ENCODE measurements around the gene PHF8.

PHF8 gene

DNA sequence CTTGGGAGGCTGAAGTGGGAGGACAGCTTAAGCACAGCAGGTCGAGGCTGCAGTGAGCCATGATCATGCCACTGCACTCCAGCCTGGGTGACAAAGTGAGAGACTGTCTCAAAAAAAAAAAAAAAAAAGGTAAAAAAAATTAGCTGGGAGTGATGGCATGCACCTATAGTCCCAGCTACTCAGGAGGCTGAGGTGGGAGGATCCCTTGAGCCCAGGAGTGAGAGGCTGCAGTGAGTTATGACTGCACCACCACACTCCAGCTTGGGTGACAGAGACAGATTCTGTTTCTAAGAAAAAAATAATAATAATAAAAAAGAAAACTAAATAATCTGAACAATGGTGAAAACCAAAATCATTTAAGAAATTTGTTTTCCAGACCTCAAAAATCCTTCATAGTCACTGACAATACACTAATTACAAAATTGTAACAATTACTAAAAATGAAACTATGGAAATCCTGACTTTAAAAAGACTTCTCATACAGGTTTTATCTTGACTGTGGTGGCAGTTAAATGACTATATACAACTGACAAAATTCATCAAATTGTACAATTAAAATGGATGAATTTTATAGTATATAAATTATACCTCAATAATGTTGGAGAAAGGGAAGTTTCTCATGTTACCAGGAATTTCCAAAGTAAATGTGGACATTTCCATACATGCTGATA lies 31.3 kb downstream of the PHF8 start:
- DNase-seq, result no peak

DNA sequence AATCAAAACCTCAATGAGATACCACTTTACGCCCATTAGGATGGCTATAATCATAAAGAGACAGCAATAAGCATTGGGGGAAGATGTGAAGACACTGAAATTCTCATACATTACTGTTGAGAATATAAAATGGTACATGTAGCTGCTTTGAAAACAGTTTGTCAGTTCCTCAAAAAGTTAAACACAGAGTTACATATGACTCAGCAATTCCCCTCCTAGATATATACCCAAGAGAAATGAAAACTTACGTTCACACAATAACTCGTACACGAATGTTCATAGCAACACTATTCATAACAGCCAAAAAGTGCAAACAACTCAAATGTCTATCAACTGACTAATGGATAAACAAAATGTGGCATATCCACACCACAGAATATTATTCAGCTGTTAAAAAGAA lies 36.6 kb downstream of the PHF8 start:
- DNase-seq, result no peak

DNA sequence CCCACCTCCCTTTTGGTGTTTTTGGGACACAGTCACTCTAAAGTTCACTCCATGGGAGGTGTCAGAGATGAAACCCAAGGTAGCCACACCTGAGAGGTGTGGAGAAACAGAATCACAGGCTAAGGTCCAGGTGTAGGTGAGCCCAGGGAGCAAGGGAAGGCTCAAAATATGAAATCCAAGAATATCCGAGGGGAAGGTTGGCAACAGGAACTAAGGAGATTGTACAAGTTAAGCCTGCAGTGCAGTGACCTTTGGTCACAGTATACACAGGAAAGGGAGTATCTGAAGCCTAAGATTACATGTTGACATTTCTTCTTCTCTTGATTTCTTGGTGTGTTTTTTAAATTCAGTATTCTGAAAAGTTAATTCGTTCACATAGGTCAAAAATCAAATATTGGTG lies 46.5 kb downstream of the PHF8 start:
- no peak for DNase-seq

DNA sequence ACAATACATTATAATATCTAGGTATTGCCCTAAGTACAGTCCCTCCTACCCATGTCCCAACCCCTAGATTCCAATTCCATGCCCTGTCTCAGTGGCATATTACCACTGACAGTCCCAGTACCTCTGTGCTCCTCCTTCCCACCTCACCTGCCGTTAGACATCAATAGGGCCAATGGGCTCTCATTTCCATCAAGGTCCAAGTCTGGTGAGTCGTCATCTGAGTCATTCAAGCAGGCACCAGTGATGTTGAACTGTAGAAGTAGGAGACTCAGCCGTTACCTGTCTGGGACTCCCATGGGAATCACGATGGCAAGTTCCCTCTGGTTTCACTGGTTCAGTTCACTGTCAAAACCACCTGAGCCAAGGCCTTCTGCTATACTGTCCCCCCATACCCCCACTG lies 51.7 kb downstream of the PHF8 start:
- no peak for DNase-seq

DNA sequence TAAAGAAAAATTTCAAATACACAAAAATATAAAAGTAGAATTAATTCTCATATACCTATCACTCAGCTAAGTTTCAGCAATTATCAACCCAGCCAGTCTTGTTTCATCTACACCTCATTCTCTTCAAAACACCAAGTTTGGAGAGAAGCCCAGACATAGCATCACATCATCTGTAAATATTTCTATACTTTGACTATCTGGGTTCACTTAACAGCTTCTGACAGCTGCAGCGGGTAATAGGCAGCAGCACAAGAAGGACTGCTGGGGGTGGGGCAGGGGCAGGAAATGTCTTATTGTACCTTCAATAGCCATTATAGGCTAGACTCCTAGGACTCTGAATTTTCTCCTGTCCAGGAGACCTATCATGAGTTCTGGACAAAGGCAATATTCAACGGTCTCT lies 54.1 kb downstream of the PHF8 start:
- no peak for DNase-seq

DNA sequence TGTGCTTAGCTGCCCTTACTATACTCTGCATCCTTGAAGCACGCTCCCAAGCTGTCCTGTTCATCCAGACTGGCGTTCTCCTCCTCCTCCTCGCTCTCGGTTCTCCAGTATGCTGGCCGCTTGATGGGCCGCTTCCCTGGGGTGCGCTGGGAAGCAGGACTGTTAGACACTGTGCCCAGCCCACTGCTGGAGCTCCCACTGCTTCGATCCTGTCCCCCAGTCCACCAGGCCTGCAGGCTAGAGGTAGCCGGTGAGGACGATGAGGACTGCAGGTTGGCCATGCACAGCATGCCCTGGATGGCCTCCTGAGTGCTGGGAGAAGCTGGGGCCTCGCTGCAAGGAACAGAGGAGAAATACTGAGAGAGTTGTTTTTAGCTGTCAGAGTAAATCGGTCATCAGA lies 59.4 kb downstream of the PHF8 start:
- no peak for DNase-seq

DNA sequence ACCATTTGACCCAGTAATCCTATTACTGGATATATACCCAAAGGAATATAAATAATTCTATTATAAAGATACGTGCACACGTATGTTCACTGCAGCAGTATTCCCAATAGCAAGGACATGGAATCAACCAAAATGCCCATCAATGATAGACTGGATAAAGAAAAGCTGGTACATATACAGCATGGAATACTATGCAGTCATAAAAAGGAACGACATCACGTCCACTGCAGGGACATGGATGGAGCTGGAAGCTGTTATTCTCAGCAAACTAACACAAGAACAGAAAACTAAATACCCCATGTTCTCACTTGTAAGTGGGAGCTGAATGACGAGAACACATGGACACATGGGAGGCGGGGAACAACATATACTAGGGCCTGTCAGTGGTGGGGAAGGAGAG lies 69.7 kb downstream of the PHF8 start:
- no peak for DNase-seq

DNA sequence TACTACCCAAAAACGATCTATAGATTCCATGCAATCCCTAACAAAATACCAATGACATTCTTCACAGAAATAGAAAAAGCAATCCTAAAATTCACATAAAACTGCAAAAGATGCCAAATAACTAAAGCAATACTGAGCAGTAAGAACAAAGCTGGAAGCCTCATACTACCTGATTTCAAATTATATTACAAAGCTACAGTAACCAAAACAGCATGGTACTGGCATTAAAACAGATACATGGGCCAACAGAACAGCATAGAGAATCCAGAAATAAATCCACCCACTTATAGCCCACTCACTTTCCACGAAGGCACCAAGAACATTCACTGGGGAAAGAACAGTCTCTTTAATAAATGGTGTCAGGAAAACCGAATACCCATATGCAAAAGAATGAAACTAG lies 74.7 kb downstream of the PHF8 start:
- DNase-seq, result no peak

DNA sequence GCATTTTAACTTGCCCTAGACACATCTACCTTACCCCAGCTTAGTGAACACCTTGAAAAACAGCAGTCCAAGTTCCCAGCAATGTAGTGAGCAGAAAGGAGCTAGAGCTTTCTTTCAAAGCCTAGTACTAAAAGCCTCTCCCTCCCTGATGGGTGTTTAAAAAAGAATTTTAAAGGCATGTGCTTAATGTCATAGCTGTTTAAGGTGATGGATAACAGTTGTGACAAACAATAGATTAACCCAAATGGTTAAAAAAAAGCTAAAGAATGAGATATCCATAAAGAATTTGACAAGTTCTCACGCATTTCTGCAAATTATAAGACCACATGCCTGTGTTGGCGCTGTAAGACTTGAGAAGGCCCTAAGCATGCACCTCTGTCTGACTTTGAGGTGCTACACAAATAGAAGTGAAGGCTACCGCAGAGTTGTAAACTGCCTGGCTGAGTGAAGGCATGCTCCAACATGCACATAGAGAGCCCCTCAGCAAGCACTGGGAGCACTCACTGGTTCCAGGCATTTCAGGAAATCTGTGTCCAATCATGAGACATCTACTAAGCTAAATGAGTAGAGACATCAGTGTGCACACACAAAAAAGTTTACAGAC lies 94.0 kb downstream of the PHF8 start:
- no peak for DNase-seq

DNA sequence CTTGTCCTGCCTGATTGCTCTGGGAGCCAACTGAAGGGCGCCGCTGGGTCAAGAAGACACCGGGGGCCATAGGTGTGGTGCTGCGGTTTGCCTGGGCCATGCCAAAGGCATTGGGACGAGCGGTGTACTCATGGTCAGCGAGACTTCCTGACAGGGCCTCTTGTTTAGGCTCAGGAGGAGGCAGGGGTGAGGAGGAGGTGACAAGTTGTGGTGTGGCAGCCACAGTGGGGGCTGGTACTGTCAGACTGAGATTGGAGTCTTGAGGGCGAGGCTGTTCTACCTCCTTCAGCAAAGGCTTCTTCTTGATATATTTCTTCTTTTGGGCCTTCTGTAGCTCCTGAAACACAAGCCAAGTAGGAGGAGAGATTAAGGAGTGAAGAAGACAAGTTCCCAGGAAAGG lies 104.1 kb downstream of the PHF8 start:
- no peak for DNase-seq

DNA sequence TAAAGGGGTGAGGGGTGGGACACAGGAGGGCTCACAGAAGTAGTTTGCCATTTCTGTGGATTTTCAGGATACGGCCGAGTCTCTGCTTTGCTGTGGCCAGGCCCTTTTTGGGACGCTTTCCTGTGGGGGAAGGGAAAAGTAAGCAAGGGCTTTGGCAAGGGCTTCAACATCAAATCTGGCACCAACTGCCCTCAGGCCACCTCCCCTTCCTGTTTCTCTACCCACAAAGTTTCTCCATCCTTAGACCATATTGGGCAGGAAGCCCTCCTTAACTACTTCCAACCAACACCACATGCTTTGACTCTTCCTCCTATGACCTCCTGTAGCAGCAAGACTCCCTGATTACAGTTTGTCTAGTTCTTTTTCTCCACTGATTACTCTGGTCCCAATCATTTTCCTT lies 105.1 kb downstream of the PHF8 start:
- no peak for DNase-seq

DNA sequence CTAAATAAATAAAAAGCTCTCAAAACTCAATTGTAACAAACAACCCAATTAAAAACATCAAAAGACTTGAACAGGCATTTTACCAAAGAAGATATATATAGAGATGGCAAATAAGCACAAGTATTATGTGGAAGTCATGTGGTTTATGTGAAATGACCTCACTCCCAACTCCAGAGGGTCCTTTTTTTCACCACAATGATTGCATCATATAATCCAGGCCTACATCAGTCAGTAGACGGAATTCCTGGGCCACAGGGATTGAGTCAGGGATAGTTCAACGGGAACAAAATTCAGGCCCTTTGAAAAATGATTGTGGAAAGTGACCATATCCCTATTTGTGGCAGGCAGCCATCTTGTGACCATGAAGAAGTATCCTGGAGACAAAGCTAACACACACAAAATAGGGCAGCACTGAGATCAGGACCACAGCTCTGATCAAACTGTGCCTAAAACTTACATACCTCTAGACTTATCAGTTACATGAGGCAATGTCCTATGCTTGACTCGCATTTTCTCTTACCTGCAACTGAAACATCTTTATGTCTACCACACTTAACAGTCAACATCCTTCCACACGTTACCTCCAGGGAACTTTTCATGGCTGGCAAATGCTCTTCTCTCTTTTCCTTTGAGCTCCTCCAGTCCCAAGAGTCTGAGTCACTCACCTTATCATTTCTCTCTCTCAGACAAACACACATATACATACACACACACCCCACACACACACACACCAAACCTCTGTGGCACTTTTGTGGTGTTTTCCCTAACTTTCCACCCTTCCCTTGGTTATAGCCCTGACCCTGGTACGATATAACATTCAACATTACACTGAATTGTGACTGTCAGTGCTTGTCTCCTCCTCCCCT lies 113.5 kb downstream of the PHF8 start:
- no peak for DNase-seq

DNA sequence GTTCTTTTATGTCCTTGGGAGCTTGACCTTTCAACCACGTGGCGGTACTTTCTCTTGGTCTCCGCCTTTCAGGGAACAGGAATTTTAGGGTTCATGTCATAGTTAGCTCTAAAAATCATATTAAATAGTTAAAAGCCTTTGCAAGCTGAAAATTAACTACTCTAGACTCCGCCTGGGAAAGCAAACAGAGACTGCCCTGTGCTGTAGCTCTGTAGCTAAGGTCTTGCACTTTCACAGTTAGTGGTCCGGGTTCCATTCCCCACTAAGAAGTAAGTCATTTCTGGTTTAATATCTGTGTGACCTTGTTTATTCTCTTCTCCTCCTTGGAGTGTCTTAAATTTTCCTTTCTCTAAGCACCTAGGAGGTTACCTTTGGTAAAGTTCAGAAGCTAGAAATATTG lies 118.2 kb downstream of the PHF8 start:
- DNase-seq, result no peak

DNA sequence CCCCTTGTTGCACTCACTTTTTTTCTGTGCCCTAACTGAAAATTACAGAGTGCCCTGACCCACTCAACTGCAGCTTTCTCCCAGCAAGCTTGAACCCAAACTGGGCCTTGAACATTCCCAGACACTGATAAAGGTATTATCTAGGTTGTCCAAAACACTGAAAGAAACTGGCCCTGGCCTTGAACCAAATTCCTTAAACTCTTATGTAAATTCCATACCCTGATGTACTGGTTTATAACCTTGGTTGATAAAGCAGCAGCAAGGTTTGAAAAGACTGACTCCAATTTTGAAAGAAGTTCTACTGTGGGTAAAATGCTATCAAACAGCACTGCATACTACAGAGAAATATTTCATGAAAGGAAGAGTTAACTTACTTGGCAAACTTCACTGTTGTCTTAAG lies 125.6 kb downstream of the PHF8 start:
- DNase-seq, result no peak

DNA sequence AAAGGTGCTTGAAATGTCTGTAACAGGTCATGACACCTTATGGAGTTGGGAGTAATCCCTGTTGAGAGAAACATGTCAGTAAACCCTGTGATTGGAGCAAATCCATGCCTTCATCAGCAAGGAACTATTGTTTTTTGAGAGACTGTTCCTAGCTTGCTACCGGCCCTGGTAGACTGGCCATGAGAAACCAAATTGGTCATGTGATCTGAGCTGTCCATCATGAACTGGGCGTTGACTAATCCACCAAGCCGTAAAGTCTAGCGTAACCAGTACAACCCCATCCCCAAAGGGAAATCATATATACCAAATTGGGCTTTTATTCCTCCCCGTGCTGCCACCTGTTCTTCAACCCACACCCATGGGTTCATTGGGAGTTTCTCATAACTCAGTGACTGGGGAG lies 143.7 kb downstream of the PHF8 start:
- no peak for DNase-seq

DNA sequence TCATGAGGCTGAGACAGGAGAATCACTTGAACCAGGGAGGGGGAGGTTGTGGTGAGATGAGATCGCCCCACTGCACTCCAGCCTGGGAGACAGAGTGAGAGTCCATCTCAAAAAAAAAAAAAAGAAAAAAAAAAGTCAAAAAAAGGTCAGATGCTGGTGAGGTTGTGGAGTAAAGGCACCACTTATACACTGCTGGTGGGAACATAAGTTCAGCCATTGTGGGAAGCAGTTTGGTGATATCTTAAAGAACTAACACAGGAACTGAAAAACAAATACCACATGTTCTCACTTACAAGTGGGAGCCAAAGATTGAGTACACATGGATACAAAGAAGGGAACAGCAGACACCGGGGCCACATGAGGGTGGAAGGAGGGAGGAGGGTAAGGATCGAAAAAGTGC lies 149.0 kb downstream of the PHF8 start:
- no peak for DNase-seq
